HG03469 (cell line): Measurements from ENCODE around the gene MCC.

ENCODE experiments used
- ATAC-seq: cut with Tn5 transposase; IDR thresholded peaks from one replicate; pipeline ENCODE4 v1.9.1; 2021; ENCODE audit warnings: mild to moderate bottlenecking, moderate library complexity, moderate number of reproducible peaks; ENCODE audit not compliant: unreplicated experiment

The MCC gene

DNA sequence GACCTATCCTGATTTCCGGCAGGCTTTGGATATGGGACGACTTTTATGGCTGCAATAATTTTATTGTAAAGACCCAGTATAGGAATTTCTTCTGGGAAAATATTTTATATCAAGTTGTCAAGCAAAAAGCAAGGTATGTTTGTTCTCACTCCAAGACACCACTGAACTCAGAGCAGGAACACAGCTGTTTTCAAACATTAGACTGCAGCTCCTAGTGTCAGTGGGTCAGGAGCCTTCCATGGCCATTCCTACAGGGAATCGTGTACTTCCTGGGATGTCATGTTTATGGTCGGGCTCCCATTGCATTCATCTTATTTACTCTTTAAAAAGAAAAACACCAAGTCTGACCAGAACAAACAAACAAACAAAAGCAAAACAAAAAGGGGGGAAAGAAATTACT is 278.8 kb downstream of the MCC start:
- ATAC-seq = no peak

DNA sequence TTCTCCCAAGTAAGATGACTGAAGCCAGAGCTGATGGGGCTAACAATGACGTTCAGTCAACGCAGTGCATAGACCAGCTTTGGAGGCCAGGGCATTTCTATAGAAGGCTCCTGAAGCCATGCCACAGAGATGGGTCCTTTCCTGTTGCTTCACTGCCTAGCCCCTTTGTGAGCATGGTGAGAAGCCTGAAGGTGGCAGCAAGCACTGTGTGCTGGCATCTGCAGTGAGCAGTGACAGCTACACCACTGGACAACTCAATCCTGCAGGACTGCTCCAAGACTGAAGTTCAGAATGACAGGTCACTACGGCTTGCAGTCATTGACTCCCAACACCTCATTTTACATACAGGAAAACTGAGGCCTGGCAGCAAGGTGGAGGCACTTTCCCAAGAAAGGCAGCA is 282.4 kb downstream of the MCC start:
- no peak for ATAC-seq

DNA sequence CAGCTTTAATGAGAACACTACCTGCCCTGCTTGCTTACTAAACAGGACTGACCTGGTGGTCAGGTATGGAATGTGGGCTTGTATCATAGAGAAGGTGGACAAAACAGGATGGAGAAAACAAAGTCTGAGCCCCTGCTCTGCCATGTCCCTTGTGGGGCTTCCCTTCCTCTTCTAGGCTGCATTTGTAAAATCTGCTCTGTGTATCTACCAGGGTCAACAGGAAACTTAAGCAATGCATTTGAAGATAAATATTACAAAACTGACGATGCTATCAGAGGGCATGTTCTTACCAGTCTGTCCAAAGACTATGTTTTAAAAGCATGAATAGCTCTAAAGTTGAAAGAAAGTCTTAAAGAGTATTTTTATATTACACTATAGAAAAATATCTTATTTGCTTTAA is 282.9 kb downstream of the MCC start:
- no peak for ATAC-seq

DNA sequence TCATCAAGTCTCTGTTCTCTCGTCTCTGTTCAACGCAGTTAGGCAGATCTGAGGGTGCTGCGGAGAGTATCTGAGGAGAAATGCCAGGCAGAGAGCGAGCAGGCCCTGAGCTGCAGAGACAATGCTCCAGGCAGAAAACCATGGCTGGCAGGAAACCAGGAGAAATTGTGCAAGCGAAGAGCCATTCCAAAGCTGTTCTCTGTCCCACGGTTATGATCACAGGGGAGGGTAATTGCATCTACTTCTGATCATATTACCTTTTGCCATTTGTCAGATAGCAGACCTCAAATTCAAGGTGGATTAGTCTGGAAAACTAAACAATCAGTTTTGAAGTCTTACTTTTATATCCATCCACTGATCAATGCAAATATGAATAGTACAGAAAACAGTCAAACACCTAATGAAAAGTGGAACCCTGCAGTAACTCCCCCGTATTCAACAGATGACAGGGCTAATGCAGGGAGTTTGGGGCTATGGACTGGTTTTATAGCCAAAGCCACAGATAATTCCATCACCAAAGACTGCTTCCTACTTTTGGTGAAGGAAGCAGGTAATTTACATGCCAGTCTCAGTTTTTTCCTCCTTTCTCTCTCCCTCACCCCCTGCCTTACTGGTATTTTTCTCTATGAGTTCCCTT is 283.6 kb downstream of the MCC start:
- no peak for ATAC-seq

DNA sequence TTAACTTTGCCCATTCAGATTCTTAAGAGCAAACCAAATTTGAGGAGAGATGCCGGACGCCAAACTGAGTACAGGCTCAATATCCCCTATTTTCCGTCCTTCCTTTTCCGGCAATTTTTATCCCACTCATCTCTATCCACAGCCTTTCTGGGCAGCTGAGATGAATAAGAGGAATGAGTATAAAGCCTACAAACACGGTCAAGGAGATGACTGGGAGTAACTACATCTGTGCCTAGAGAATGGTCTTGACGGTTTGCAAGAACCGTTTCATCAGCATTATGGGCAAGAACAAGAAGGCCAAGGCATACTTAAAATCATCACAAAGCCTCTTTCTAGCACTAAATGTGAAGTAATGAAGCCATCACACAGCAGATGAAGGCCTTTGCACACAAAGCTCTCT is 284.3 kb downstream of the MCC start:
- no peak for ATAC-seq

DNA sequence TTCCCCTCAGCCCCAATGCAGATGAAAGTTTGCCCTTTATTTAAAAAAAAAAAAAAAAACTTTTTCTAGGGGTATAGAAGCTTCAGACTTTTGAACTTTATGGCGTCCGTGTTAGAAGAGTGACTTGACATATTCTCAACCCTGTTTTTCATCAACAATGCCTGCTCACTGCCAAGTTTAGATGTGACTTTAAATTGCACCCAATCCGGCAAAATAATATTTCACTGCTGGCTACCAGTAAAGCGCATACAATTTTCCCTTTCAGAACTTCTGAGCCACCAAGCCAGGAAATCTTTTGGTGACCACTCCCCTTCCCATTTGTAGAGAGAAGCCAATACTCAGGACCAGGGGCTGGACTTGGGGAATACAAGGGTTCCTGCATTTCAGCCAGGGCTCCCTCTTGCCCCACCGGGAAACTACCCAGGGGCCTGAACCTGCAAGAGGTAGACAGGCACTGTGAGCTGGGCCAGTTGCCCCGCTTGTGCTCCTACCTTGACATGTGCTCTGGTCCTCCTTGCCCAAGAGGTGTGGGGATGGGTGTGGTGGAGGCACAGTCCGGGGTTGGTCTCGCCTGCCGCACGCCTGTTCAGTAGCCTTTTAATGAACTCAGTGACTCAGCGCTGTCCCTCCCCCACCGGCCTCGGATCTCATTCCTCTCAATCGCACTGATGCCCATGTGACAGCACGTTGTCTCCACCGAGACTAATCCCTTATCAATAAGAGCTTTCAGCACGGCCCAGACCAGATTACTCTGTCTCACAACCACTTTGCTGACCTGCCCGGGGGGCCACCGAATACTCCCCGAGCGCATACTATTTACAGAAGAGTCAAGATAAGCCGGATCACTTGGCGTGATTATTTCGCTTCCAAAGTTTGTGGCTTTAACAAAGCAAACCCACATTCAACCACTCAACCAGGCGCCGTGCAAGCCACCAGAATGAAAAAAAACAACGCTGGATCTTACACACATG is 285.2 kb downstream of the MCC start:
- ATAC-seq = no peak

DNA sequence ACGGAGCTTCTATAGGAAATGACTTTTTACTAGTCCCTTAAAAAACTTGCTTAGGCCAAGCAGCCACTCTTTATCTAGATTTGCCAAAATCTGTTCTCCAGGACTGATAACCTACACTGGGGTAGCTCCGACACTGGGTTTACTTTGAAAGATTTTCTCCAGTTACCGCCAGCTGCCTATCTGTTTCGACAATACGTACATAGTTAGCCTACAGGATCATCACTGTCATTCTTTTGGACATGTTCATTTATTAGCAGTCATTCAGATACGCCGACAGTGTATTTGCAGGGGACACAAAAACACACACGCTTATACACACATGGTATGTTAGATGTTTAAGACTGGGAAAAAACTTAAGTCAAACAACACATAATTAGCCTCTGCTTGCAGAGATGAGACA is 286.0 kb downstream of the MCC start:
- ATAC-seq = no peak

DNA sequence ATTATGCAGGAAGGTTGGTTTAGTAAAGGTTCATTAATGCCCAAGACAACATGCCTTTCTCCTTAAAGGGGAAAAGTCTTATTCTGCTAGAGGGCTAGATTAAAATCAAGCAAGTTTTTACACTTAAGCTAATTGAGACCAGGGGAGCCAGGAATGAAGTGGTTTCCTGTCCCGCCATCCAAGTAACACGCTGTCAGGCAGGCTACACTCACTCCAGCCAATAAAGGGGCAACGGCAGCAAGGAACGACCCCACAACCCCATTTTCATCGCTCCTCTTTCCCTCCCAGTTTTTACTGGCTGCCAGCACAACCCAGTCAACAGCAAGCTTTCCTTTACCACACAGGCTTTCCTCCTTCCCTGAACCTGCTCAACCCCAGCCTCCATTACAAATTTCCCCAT is 286.5 kb downstream of the MCC start:
- ATAC-seq = no peak

DNA sequence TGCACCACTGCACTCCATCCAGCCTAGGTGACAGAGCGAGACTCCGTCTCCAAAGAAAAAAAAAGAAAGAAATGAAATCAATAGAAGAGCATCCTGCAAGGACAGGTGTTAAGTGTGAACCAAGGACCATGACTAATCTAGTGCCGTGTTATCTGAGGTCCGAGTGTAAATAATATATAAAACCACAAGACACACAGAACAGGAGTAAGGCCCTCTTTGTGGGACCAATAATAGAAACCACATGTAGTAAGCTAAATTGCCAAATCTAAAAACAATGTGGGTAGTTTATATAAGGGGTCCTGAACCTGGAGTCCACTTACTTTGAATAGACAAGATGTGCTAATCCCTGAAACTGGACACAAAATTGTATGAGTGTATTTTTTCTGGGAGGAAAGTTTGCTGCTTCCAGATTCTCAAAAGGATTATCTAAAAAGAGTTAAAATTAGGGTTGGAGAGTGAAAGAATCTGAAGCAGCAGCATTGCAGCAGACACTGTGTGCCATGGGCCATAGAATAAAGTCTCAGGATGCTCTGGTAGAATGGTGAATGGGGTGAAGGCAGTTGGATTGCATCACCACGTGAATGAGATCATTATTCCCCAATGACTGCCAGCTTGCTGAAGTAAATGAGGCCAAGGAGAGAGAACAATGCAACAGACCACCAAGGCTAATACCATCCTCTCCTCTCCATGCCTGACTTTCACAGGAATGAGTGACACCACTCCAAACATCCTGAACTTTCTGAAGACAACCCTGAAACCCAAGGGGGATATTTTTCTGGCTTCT is 288.9 kb downstream of the MCC start:
- ATAC-seq = no peak

DNA sequence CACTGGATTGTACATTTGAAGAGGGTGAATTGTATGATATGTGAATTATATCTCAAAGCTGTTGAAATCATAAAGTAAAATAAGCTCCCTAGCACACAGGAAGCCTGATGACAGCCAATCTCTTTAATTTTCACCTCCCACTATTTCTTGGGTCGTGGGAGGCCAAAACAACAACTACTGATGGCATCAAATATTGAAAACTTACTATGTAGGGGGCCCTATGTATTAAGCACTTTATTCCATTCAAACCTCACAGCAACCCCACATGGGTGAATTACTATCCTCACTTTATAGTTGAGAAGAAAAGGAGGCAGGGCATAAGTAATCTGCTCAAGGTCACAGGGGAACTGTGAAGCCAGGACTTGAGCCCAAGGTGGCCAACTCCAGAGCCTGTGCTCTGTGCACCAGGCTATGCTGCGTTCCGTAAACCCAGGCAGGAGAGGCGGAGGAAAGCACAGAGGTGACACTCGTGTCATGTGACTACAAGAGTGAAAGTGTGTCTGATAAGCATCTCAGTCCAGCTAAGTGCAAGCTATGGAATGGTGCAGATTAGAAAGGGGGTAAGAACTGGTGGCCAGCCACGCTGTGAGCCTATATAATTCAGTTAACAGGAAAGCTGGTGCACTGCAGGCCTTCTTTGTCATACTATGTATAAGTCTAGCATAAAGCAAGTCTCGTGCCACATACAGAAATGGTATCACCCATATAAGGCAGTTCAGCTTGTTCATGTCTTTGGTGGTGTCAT is 290.6 kb downstream of the MCC start:
- no peak for ATAC-seq

DNA sequence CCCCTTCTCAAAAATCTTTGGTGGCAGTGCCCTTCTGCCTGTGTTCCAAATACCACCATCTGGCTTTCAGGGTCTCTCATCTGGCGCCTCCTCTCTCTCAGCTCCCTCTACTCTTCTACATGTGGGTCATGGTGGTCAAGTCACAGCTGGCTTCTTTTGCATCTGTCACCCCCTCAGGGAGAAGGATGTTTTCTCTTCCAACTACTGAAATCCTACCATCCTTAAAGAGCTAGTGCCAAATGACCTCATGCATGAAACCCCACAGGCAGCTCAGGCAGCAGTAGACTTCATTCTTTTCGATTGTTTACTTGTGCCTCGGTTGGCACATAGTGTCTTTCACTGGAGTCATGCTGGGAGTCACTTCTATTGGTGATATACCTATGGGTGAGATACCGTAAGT is 292.5 kb downstream of the MCC start:
- no peak for ATAC-seq

DNA sequence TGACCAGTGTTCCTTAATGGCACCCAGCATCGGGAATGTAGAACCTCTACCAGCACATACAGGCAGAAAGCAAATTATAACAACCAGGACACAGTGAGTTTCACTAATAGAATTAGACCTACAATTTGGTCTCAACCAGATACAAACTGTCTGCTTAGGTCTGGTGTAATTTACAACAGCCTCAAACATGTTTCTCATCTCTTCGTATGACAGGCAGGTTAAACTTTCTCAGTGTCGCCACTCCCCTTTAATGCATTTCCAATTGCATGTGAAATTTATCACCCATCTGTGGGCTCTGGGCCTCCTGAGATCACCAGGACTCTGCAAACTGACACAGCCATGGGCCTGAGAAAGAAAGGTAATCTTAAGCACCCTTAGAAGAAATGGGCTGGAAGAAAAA is 293.0 kb downstream of the MCC start:
- no peak for ATAC-seq

DNA sequence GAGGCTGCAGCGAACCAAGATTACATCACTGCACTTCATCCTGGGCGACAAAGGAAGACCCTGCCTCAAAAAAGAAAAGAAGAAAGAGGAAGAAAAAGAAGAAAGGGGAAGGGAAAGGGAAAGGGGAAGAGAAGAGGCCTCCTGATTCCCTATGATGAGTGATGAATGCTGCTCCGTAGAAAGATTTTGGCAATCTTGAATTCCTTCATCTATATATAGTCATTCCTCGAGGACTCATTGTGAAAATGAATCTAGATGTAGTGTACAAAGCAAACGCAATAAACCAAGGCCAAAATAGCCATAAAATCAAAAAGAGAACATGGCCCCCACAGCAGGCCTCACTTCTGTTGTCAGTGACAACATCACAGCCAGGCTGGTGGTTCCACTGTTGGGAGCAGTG is 293.7 kb downstream of the MCC start:
- no peak for ATAC-seq

DNA sequence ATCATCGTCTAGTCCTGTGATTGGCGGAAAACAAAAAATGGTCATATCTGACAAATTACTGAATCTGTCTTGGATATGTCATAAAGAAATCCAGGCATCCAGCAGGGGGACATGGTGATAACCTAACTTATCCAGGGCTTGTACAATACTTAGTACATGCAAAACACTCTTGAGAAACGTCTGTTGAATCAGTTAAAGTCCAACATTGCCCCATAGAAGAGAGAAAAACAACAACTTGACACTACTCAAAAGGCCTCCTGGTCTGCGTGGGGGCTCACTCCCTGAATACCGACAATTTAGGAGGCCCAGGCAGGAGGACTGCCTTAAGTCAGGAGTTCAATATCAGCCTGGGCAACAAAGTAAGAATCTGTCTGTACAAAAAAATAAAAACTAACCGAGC is 294.1 kb downstream of the MCC start:
- ATAC-seq = no peak

DNA sequence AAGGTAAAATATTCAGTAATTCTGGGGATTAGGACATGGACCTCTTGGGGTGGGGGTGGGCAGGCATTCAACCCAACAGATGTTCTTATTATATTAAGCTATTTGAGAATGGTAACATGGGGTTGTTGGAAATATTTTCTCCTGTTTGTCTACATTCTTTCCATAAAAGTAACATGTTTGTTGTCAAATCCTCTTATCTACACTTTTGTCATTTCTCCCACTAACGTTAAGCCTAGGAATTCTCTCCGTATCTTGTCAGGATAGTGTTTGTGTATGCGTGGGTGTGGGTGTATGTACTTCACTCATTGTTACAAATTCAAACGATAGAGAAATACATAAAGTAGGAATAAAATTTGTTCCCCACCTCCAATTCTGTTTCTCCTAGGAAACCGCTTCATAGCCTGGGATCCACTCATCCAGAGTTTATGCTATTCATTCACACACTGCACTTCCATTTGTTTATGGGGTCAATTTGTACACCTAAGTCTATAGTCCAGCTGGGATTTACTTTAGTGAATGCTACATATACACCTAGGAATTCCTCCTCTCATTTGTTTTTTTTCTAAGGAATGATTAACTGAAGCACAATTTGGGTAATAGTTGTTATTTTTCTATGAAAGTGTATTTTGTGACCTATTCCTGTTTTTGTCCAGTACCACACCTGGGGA is 294.8 kb downstream of the MCC start:
- ATAC-seq = no peak

DNA sequence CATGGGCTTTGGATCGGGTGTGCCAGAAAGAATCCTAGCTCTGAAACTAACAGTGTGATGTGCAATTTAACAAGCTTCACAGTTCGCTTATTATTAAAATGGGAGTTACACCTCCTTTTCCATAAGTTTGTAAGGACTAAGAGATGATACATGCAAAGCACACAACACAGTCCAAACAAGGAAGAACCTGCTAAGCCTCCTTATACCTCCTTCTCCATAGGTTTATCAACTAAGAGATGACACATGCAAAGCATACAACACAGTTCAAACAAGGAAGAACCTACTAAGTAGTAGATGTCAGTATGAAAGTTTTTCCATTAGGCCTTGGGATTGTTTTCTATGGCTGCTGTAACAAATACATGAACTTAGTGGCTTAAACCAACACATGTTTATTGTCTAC is 295.7 kb downstream of the MCC start:
- ATAC-seq = no peak

DNA sequence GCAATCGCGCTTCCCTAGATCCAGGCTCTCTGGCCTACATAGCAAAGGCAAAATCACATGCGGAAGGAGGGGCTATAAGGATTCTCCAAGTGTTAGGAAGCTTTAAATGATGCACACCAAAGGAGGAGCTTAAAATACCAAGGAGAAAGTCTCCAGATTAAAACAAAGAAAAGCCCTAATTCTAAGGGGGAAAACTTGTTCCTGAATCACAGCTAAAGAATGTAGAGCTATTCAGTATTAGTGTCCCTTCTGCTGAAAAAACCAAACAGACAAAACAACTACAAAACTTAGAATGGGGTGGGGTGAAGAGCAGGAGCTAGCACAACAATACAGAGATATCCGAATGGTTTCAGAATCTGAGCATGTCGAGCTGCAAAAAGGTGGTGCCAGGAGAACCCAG is 297.9 kb downstream of the MCC start:
- ATAC-seq = no peak

DNA sequence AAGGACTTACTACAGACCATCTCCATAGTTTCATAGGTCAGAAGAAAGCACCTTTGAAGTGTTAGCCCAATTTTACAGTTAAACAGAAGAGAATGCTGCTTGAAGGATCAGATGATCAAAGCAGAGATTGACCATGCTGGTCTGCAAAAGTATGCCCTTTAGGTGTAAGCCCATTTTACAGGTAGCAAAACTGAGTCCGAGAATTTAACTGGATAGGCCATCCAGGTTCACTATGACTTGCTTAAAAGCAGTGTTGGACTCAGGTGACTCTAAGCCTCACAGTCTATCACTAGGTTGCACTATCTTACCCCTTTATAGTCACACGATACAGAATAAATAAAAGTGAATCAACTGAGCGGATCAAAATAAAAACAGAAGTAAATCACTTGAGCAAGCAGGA is 299.0 kb downstream of the MCC start:
- ATAC-seq = no peak

DNA sequence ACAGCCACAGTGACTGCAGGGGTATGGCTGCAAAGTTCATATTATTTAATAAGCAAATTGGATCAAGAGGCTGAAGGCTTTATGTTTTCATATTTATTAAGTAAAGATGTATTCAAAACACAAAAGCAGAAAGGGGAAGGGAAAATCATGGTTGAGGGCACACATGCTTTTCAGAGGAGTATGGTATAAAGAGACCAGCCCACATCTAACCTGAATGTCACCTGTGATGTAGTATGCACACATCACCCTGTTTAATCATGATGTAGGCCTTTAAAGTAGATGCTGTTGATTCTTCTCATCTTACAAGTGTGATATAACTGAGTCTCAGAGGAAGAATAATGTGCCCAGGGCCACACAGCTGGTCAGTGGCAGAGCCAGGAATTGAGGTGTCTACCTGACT is 299.8 kb downstream of the MCC start:
- no peak for ATAC-seq

DNA sequence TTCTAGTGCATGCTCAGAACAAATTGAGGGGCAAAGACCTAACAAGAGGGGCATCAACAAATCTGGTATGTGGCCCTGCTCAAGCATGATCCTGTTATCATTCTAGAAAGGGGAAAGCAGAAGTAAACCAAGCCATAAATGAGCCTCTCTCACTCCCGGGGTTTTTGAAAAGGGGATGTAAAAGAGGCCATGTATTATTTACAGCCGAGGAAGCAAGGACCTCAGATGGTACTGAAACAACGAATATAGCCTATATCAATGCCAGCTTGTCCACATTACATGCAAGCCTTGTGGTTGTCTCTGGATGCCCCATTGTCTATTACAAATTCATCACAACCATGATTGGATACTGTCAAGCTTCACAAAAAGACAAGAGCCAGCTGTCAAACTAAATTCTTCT is 300.3 kb downstream of the MCC start:
- no peak for ATAC-seq
